ENCODE data around the gene GGCX.

DNA sequence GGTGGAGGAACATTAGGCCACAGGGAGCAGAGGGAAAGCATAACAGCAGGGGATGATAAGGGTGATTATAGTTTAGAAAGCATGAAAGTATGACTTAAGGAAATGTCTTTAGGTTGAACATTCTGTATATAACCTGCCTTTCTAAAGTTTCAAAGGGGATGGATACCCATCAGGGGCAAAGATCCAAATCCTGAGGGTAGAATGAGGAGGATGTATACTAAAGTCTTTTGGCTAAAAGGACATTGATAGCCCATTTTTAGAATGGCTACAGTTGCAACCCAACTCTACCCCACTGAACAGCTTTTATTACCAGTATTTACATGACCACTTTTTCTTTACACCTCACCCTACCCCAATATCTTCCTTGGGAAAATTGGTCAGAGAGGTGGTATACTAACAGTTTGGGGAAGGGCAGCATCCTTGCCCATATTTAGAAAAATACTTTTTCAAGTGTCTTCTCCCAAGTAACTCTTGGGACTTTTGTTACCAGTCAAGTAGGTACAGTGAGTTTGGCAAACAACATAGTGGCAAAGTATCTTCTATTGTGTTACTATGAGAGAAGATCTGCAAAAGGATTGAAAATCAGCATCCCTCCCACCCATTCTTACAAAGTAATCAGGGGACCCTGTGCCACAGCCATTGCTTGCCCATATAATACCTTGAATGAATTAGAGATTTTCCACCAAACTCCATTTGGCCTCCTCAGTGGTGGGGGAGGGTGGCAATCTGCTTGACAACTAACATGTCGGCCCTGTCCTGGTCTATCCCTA, 14.0 kb downstream of the GGCX start:
- TF ChIP-seq YY1 (IDR thresholded peaks at IDR 0.05; ENCODE audit: insufficient read depth, insufficient read length) (no peak), SUZ12 (IDR thresholded peaks at IDR 0.05; ENCODE audit: extremely low read depth, insufficient read depth, insufficient read length) (no peak), ZNF274 (IDR thresholded peaks at IDR 0.05; ENCODE audit: low read depth, low read length) (no peak)
